GM12801 (cell line): ENCODE results near the gene ADPRM.

Experiments
- CTCF ChIP-seq: IDR thresholded peaks from one replicate; pipeline ENCODE4 v1.5.1; 2011; ENCODE audit warnings: control low read depth; ENCODE audit not compliant: insufficient read length; ENCODE audit errors: extremely low read depth

Gene ADPRM

GRCh38 chr17:10756185-10756584 is 58.8 kb downstream of the ADPRM start:
- TF ChIP-seq CTCF = no peak

GRCh38 chr17:10756619-10757018 is 59.2 kb downstream of the ADPRM start:
- no peak for TF ChIP-seq CTCF

GRCh38 chr17:10757067-10757466 is 59.7 kb downstream of the ADPRM start:
- no peak for TF ChIP-seq CTCF

- no peak for TF ChIP-seq CTCF
These were observed 60.3 kb downstream of the ADPRM start for GRCh38 chr17:10757647-10758046.

GRCh38 chr17:10758062-10758461 is 60.7 kb downstream of the ADPRM start:
- TF ChIP-seq CTCF = no peak
